Limb (tissue), 2 donors: ENCODE measurements around the gene NTNG2.
"Not testable (repeated sequence)": the region's sequence is repeated elsewhere in the genome, so short reads cannot be mapped to it uniquely, and the experiment has no call there.

ENCODE experiments used
- DNase-seq, 2 donors: peaks; one replicate each; pipeline ENCODE4 v3.0.0-alpha.2; 2016; ENCODE audit errors: extremely low spot score in 2 of 2

Gene NTNG2

DNA sequence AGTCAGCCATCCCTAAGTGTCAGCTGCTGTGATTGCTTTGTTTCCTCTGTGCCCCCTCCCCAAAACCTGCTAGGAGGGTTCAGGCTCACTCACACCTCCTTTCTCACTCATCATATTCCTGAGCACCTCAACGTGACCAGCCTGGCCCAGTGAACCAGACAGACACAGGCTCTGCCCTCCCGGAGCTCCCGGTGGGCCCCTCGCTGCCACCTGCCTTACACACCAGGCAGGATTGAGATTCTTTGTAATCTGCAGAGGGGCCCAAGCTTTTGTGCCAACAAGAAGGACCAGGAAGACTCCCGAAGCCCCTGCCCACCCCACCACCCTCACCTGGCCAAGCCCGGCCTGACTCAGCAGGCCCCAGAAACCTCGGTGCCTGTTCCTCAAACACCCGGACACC lies 87.8 kb downstream of the NTNG2 start:
- no peak for DNase-seq

DNA sequence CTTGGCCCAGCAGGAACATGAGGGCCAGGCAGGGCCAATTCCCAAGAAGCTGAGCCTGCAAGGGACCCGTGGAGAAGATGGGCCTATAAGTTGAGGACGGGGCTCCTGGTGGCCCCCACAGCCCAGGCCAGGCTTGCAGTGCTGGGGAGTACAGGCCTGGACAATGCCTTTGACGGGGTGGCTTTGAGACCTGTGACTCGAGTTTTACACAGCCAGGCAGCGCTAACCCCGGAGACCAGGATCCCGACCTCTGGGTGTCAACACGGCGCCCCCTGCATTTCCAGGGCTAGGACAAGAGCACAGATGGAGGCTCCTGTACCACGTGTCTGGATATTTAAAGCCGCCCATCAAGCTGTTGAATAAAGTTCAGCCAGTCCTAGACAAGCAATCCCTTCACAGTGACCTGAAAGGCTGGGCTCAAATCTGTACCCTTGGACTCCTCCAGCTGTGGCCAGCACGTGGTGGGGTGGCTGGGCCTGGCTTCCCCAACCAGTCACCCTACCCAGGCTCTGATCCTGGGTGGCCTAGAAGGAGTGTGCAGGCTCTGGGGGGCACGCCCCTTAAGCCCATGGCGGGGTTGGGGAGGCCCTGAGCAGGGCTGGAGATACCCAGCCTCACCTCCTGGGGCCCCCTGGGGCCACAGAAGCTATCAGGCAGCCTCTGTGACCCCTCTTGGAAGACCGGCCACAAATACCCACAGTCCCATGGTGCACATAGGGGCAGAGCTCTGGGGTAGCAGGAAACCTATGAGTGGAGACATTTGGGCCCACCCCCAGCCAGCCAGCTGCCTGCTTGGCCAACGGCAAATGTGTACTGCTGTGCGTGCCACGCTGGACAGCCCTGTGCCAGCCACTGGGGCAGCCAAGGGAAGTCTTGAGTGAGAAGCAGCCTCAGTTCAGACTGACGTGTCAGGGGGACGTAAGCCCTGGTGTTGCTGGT lies 88.7 kb downstream of the NTNG2 start:
- no peak for DNase-seq

DNA sequence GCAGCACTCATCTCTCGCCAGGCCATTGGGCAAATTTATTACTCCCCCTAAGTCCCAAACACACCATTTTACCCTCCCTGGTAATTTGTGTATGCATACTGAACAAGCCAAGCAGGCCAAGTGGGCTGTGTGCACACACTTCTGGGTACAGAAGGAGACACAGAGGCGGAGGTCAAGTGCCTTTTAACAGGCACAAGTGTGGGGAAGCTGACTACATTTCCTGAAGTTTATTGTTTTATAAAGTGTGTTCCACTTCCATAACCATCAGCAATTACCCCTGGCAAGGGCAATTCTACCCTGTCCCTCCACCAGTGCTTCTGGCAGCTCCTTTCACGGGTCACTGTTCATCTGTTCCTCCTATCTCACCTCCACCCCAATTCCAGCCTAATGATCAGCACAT lies 99.0 kb downstream of the NTNG2 start:
- DNase-seq = no peak

DNA sequence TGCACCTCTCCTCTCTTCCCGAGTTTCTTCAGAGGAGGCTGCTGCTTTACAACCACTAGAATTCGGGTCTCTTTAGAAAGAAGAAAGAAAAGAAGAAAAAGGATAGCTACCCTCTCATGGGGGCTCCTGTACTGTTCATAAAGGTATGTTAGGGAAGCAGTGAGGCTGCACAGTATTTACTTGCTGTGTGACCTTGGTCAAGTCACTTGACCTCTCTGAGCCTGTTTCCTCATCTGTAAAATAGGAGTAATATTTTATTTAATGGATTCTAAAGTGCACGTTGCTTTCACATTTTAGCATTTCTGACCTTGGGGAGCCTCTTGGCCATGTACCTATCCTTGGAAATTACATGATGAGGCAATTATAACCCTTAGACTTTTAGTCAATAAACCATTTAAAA lies 104.2 kb downstream of the NTNG2 start:
- no peak for DNase-seq

DNA sequence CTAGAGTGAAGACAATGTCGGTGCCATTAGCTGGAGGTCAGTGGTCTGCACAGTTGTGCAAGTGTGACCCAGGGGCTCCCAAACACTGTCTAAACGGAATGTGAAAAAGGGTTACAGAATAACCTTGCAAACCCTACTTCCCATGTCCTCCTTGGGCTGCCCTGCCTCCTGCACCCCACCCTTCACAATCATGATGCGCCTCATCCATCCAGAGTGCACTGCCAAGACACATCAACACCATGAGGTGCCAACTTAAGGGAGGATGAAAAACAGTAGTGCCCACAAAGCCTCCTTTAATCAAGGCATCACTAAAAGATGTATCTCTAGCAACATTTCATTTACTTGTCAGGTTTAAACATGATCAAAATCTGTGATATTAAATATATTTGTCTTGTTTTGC lies 105.8 kb downstream of the NTNG2 start:
- DNase-seq = no peak

DNA sequence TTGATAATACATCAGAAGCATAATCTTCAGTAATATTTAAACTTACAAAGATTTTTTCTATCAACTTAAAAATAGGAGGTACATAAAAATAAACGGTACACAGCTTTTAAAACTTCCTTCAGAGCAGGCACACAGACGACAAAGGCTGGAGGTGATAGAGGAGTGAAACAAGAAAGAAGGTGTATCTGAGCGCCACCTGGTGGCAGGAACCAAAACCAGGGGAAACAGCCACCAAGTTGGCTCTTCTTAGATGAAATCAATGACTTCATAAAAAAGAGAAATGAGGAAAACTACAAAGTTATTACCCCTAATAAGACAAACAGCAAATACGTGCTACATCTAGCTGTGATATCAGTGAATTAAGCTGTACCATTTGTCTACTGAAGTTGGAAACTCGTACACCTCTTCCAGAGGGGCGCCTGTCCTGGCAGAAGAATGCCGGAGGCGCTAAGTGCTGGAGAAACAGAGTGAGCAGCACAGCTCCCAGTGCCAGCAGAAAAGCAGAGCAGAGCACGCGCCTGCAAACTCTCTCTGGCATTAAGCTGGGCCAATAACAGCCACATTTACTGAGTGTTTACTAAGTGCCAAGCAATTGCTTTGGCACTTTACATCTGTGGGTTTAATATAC lies 107.0 kb downstream of the NTNG2 start:
- DNase-seq = peak; percentile 53 to 82

DNA sequence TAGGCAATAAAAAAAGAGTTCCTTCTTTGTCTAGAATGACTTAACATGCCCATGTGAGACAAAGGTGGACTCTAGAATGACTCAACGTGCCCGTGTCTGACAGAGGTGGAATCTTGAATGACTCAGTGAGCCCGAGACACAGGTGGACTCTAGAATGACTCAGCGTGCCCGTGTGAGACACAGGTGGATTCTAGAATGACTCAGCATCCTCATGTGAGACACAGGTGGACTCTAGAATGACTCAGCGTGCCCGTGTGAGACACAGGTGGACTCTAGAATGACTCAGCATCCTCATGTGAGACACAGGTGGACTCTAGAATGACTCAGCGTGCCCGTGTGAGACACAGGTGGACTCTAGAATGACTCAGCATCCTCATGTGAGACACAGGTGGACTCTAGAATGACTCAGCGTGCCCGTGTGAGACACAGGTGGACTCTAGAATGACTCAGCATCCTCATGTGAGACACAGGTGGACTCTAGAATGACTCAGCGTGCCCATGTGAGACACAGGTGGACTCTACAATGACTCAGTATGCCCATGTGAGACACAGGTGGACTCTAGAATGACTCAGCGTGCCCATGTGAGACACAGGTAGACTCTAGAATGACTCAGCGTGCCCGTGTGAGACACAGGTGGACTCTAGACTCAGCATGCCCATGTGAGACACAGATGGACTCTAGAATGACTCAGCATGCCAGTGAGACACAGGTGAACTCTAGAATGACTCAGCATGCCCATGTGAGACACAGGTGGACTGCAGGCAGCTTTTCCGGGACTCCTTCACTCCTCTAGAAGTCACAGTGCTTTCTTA lies 108.1 kb downstream of the NTNG2 start:
- DNase-seq = not testable (repeated sequence)

DNA sequence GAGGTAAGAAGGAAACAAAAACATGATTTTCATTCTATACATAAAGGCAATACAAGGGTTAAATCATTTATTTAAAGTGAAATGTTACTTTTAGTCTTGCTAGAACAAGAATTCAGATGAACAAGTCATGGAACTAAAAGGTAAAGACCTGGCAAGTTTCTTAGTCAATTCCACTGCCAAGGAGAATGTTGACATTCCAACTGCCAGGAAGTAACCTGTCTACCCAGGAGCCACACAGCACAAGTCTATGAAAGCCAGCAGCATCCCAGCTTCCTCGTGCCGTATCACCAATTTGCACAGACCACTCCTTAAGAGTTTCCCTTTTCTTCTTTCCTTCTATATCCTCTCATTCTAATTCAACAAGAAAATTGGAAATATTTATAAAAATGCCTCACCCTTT lies 113.0 kb downstream of the NTNG2 start:
- DNase-seq = no peak

DNA sequence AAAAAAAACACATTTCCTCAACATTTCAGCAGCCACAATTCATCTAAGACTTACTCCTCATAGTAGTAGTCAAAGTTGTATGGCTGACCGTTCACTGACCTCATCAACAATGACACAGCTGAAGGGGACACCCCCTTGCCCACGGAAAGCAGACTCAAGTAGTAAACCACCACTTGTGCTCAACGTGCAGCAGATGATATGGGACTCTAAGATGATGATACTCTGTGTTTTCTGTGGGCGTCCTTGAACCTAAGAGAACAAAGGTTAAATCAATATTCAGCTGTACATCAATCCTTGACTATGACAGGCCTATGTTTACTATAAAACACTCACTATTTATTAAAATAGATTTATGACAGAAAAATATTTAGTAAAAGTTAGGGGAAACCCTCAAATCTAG lies 121.3 kb downstream of the NTNG2 start:
- no peak for DNase-seq

DNA sequence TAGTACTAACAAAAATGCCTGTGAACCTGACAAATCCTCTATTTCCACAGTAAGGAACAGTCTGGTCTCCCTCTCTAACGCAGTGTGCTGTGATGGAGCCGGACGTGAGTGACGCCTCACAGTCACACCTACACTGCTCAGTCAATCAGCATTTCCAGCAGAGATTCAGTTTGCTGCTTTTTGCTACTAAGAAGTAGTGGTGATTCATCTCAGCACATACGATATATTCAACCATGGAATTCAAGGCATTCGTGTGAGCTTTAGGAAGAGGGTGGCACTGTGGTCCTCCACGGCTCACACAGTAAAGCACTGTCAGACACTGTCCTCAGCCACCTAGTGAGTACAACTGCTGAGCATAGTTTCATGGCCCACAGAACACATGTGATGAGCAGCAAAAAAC lies 122.0 kb downstream of the NTNG2 start:
- DNase-seq = no peak

DNA sequence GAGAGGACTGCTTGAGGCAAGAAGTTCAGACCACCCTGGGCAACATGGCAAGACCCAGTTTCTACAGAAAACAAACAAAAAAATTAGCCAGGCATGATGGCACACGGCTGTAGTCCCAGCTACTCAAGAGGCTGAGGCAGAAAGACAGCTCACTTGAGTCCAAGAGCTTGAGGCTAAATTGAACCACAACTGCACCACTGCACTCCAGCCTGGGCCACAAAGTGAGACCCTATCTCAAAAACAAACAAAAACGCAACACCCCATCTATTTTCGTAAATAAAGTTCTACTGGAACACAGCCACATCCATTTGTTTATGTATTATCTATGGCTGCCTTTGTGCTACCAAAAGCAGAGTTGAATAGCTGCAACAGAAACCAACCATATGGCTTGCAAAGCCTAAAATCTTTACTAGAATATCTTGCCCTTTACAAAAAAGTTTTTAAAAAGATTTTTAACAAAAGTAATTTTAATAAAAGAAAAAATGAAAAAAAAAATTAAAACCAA lies 125.5 kb downstream of the NTNG2 start:
- no peak for DNase-seq

DNA sequence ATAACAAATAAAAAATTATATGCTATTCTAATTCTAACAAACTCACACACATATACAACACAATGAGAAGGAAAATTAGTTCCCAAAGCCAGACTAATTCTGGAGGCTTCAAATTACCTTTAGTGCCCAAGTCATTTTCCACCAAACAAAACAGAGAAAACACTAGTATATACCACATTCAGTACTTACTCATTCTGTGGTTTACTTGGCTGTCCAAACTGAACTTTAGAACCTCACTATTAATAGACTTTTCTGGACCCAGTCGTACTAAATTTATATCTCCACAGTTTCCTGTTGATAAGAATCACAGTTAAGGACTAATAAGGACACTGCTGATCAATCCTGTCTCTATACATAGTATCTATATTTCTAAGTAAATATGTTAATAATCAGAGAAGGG lies 126.5 kb downstream of the NTNG2 start:
- DNase-seq = no peak

DNA sequence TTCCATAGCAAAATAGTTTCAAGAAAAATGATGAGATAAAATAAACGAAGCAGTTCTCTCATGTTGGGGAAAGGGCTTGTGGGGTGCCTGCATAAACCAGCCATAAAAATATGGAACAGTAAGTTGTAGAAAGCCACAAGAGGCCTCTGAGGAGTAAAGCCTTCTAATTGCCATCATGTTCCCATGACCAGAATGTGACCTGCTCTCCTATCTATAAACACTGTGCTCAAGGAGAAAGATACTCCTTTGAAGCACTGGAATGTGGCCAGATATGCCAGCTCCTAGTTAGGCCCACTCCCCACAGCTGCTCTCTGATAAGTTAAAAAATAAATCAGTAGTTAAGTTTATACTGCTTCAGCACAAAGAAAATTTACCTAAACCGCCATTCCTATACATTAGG lies 127.1 kb downstream of the NTNG2 start:
- no peak for DNase-seq

DNA sequence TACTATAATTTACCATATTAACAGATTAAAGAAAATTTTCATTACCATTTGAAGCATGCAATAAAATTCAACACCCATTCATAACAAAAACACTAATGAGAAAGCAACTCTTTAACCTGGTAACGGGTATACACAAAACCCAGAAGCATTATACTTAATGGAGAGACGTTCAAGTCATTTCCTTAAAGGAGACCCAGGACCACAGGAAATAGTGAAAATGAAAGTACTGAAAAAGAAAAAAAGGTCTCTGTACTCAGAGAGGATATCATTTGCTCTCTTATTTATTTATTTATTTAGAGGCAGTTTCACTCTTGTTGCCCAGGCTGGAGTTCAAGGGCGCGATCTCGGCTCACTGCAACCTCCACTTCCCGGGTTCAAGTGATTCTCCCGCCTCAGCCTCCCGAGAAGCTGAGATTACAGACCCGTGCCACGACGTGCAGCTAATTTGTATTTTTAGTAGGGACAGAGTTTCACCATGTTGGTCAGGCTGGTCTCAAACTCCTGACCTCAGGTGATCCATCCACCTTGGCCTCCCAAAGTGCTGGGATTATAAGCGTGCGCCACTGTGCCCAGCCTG lies 131.4 kb downstream of the NTNG2 start:
- DNase-seq = no peak
